HG03159 (cell line): ENCODE results near the gene GOLGA6L4.
"Not testable (repeated sequence)": the region's sequence is repeated elsewhere in the genome, so short reads cannot be mapped to it uniquely, and the experiment has no call there.

Experiments used
- ATAC-seq: cut with Tn5 transposase; IDR thresholded peaks from one replicate; pipeline ENCODE4 v1.9.1; 2021; ENCODE audit warnings: mild to moderate bottlenecking, moderate library complexity; ENCODE audit not compliant: unreplicated experiment

Gene GOLGA6L4

GRCh38 chr15:84235573-84235972 lies at the start of gene GOLGA6L4:
Gene GOLGA6L4, plus strand, starts transcription at chr15:84235773. Its CDS starts 62 bp downstream, at chr15:84235835.
- not testable (repeated sequence) for ATAC-seq

GRCh38 chr15:84192982-84193381 lies 42.6 kb upstream of the GOLGA6L4 start:
- ATAC-seq: not testable (repeated sequence)

- peak; percentile 76 for ATAC-seq
Observed at GRCh38 chr15:84195603-84196002, 40.0 kb upstream of the GOLGA6L4 start.

- not testable (repeated sequence) for ATAC-seq
Observed at GRCh38 chr15:84196530-84197188, 38.9 kb upstream of the GOLGA6L4 start.

- ATAC-seq: not testable (repeated sequence)
Observed at GRCh38 chr15:84199865-84200264, 35.7 kb upstream of the GOLGA6L4 start.

GRCh38 chr15:84246441-84246840 lies 10.9 kb downstream of the GOLGA6L4 start:
- ATAC-seq: not testable (repeated sequence)
